Measurements from ENCODE around the gene BMP10. TPM values are rescaled to one million over a fixed set of nuclear protein-coding genes. Genes with fewer than 3 reads are reported as not detected.

Gene BMP10
- total RNA-seq, 1 donor = not detected

DNA sequence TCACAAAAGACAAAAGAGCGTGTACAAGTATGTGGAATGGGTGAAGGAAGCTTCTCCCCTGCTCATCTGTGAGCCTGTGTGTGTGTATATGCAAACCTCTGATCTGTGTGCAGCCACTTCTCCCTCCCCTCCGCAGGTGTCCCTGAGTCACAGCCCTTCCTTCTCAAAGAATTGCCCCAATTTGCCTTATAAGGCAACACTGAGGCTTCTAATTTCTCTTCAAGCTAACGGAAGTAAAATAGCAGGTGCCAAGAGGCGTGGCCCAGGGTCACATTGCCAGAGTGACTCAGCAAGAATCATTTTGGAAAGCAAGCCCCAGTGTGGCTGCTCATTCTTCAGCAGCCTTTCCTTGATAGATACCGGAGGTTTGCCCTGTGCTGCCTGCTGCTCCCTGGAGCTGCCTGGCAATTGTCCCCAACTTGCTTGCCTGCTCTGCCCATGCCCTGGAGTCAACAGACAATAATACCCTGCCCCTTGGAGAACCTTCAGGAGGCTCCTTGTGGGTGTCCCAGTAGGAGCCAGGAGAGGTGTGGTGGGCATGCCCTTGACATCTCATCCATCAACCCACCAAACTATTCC, 37.3 kb upstream of the BMP10 start:
- TF ChIP-seq, protein P1, sequence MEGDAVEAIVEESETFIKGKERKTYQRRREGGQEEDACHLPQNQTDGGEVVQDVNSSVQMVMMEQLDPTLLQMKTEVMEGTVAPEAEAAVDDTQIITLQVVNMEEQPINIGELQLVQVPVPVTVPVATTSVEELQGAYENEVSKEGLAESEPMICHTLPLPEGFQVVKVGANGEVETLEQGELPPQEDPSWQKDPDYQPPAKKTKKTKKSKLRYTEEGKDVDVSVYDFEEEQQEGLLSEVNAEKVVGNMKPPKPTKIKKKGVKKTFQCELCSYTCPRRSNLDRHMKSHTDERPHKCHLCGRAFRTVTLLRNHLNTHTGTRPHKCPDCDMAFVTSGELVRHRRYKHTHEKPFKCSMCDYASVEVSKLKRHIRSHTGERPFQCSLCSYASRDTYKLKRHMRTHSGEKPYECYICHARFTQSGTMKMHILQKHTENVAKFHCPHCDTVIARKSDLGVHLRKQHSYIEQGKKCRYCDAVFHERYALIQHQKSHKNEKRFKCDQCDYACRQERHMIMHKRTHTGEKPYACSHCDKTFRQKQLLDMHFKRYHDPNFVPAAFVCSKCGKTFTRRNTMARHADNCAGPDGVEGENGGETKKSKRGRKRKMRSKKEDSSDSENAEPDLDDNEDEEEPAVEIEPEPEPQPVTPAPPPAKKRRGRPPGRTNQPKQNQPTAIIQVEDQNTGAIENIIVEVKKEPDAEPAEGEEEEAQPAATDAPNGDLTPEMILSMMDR (IDR thresholded peaks at IDR 0.05; ENCODE audit: insufficient read depth, low read length) = no peak

DNA sequence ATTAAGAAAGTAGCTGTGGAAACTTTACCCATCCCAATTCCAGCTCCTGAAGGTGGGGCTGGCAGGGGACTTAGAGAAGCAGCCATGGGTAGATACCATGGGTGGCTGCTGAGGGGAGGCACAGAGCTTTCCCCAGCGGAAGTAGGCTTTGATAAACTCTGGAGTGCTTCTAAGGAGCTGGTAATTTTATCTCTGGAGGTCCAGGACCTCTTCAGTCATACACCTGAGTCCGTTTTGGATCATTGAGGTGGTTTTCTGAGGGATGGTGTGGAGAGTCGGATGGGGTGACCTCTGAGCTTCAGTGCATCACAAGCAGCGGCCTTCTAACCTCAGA, 36.7 kb upstream of the BMP10 start:
- TF ChIP-seq, protein P1 (IDR thresholded peaks at IDR 0.05; ENCODE audit: insufficient read depth, low read length) = no peak
- H3K4me3 ChIP-seq (ENCODE audit: low read depth, low read length) = no peak overlapping the region
- no peak for DNase-seq (ENCODE audit: low read depth)

More for the DNA sequence above, 37.3 kb upstream of the BMP10 start:
- no peak overlapping the region for H3K4me3 ChIP-seq (ENCODE audit: low read depth, low read length)
- peak; percentile 82 for DNase-seq (ENCODE audit: low read depth)

DNA sequence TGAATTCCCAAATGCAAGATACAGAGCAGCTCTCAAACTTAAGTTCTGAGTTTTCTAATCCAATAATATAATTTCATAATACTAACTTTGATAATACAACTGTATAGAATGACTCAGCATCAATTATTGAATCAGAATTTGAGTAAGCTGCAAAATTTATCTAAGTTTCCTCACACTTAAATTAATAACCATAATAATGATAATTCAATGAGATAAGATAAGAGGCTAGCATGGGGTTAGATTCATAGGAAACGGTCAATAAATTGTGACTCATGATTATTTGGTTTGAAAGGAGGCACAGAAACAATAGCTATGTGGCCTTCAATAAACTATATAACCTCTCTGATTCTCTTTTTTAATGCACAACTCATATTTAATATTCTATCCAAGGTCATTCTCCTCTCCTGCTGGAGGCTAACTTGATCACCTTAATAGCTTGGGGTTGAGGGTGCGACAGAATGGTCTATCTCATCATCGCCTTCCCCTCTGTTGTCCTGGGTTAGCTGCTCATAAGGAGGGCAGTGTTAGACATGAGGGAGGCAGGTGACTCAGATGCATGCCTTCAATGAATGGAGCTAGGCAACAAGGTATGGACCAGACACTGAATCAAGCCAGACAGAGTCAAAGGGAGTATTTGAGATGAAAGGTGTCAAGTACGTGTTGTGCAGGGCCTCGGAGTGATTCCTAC, 36.2 kb upstream of the BMP10 start:
- TF ChIP-seq, protein P1 (IDR thresholded peaks at IDR 0.05; ENCODE audit: insufficient read depth, low read length) = no peak
- H3K4me3 ChIP-seq (ENCODE audit: low read depth, low read length) = no peak overlapping the region
- no peak for DNase-seq (ENCODE audit: low read depth)

DNA sequence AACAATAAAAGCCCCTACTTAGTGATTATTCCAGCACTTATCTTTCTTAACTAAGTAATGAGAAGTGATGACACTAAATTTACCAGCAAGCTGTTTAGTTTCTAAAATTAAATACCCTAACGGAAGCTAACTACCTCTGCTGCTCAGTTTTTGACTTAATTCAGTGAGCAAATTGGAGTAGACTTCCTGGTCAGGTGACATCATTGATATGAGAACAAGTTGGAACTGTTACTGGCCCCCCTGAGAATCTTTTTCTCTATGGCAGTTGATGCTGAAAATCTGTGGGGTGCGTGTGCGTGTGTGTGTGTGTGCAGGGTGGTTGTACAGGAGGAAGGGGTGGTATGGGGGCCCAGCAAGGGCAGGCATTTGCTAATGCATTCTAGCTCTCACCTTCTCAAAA, 35.5 kb upstream of the BMP10 start:
- TF ChIP-seq, protein P1 (IDR thresholded peaks at IDR 0.05; ENCODE audit: insufficient read depth, low read length) = no peak
- no peak for DNase-seq (ENCODE audit: low read depth)
- no peak overlapping the region for H3K4me3 ChIP-seq (ENCODE audit: low read depth, low read length)

DNA sequence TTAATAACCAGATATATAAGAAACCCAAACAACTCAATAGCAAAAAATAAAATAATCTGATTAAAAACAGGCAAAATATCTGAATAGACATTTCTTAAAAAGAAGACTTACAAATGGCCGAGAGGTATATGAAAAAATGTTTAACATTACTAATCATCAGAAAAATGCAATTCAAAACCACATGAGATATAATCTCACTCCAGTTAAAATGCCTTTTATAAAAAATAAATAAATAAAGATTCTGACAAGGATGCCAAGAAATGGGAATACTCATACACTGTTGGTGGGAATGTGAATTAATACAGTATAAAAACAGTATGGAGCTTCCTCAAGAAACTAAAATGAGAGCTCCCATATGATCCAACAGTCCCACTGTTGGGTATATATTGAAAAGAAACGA, 33.9 kb upstream of the BMP10 start:
- no peak overlapping the region for H3K4me3 ChIP-seq (ENCODE audit: low read depth, low read length)
- TF ChIP-seq, protein P1 (IDR thresholded peaks at IDR 0.05; ENCODE audit: insufficient read depth, low read length) = no peak
- DNase-seq (ENCODE audit: low read depth) = no peak

DNA sequence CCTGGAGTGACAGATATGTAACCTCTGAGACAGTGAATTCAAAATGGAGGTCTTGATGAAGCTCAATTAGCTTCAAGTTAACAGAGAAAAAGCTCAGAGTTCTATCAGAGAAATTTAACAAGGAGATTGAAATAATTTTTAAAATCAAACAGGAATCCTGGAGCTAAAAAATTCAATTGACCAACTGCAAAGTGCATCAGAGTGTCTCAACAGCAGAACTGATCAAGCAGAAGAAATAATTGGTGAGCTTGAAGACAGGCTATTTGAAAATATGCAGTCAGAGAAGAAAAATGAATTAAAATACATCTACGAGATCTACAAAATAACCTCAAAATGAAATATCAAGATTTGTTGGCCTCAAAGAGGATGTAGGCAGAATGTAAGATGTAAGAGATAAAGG, 30.4 kb upstream of the BMP10 start:
- H3K4me3 ChIP-seq (ENCODE audit: low read depth, low read length) = no peak overlapping the region
- TF ChIP-seq, protein P1 (IDR thresholded peaks at IDR 0.05; ENCODE audit: insufficient read depth, low read length) = no peak
- no peak for DNase-seq (ENCODE audit: low read depth)

DNA sequence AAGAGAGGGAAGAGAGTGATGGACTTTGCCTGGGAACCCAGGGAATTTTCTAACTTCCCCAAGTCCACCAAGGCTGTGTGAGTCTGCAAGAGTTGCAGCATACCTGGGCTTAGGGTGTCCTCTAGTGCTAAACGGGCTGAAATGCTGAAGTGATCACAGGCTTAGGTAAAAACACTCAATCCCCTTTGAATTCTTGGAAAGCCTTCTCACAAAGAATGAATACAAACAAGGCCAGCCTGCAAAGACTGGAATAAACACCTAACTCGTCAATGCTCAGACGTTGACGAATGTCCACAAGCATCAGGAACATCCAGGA, 30.0 kb upstream of the BMP10 start:
- TF ChIP-seq, protein P1 (IDR thresholded peaks at IDR 0.05; ENCODE audit: insufficient read depth, low read length) = peak; percentile 24
- peak; percentile 46 for DNase-seq (ENCODE audit: low read depth)
- no peak overlapping the region for H3K4me3 ChIP-seq (ENCODE audit: low read depth, low read length)

Data from fibroblast of the aortic adventitia (primary cell).